ENCODE measurements around the gene ZFP69.

GRCh38 chr1:40479156-40479555 is 2.1 kb downstream of the ZFP69 start:
- TF ChIP-seq CTCF (conservative IDR thresholded peaks at IDR 0.05; ENCODE audit: low read depth, low read length) (no peak), SMC3 (IDR thresholded peaks at IDR 0.05; ENCODE audit: low read depth, low read length) (no peak), MAFK (IDR thresholded peaks at IDR 0.05; ENCODE audit: low read depth, low read length) (no peak), RCOR1 (IDR thresholded peaks at IDR 0.05; ENCODE audit: insufficient replicate concordance, low read length) (no peak), POLR2A (IDR thresholded peaks at IDR 0.05; ENCODE audit: low read depth, low read length) (no peak), CEBPB (IDR thresholded peaks at IDR 0.05; ENCODE audit: low read depth, low read length) (no peak), BHLHE40 (IDR thresholded peaks at IDR 0.05; ENCODE audit: low read depth, low read length) (no peak), RFX5 (IDR thresholded peaks at IDR 0.05; ENCODE audit: low read depth, low read length) (no peak), FOS (IDR thresholded peaks at IDR 0.05; ENCODE audit: low read depth, low read length) (no peak)
- TF ChIP-seq, protein P1, sequence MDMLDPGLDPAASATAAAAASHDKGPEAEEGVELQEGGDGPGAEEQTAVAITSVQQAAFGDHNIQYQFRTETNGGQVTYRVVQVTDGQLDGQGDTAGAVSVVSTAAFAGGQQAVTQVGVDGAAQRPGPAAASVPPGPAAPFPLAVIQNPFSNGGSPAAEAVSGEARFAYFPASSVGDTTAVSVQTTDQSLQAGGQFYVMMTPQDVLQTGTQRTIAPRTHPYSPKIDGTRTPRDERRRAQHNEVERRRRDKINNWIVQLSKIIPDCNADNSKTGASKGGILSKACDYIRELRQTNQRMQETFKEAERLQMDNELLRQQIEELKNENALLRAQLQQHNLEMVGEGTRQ (IDR thresholded peaks at IDR 0.05; ENCODE audit: low read depth, low read length) = no peak
